Transverse colon (tissue), 3 donors: ENCODE measurements around the gene RGS11.

Experiments
- CTCF ChIP-seq, 5 experiments: fragments of 200-600 bp in 3 of 5; fragments of 450-650 bp in 2 of 5; sonication (generic) in 3 of 5; IDR thresholded peaks; 1 replicate in 2 of 5; 2 replicates in 3 of 5; pipeline ENCODE4 v1.5.1; 2016 to 2017; ENCODE audit warnings: antibody characterized with exemption in 5 of 5, inconsistent platforms in 3 of 5, mild to moderate bottlenecking in 2 of 5, moderate library complexity in 1 of 5
- POLR2A ChIP-seq: fragments of 450-650 bp; IDR thresholded peaks from one replicate; pipeline ENCODE4 v1.6.1; 2016; ENCODE audit warnings: antibody characterized with exemption, mild to moderate bottlenecking, moderate library complexity

GRCh38 chr16:243348-243747 lies 32.4 kb downstream of the RGS11 start:
- TF ChIP-seq CTCF (IDR thresholded peaks at IDR 0.05), result no peak
- no peak for TF ChIP-seq POLR2A
